ENCODE results near the gene PADI4. TPM values are rescaled to one million over a fixed set of nuclear protein-coding genes. Genes with fewer than 3 reads are reported as not detected.
"Not testable (repeated sequence)": the region's sequence is repeated elsewhere in the genome, so short reads cannot be mapped to it uniquely, and the experiment has no call there.

Gene PADI4
- total RNA-seq, 1 experiment from 2014 or later: not detected

DNA sequence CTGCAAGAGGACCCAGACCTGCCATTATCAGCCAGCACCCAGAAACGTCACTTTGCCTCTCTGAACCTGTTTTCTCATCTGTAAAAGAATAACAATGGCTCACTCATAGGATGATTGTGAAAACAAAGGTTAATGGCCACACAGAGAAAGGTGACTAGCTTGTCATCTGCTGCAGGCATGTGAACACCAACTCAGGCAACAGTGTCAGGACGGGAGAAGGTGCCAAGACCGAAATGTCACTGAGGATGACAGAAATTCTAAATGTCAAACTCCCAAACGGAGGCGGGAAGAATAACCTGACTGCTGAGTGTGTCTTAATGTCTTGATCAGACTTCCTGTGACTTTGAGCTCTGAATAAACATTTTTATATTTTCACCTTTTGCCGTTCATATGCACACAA, 10.3 kb downstream of the PADI4 start:
- H3K9me3 ChIP-seq (ENCODE audit: control insufficient read depth, insufficient read depth, low read depth, low read length): no peaks in the 10 kb centered on the region
- ATAC-seq (no peak), DNase-seq (ENCODE audit: low read depth, low spot score) (no peak)
- no peak for TF ChIP-seq POLR2AphosphoS5 (IDR thresholded peaks at IDR 0.05; ENCODE audit: low read depth, low read length)
- TF ChIP-seq, protein P1, sequence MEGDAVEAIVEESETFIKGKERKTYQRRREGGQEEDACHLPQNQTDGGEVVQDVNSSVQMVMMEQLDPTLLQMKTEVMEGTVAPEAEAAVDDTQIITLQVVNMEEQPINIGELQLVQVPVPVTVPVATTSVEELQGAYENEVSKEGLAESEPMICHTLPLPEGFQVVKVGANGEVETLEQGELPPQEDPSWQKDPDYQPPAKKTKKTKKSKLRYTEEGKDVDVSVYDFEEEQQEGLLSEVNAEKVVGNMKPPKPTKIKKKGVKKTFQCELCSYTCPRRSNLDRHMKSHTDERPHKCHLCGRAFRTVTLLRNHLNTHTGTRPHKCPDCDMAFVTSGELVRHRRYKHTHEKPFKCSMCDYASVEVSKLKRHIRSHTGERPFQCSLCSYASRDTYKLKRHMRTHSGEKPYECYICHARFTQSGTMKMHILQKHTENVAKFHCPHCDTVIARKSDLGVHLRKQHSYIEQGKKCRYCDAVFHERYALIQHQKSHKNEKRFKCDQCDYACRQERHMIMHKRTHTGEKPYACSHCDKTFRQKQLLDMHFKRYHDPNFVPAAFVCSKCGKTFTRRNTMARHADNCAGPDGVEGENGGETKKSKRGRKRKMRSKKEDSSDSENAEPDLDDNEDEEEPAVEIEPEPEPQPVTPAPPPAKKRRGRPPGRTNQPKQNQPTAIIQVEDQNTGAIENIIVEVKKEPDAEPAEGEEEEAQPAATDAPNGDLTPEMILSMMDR (IDR thresholded peaks at IDR 0.05): no peak
- TF ChIP-seq, protein P2, sequence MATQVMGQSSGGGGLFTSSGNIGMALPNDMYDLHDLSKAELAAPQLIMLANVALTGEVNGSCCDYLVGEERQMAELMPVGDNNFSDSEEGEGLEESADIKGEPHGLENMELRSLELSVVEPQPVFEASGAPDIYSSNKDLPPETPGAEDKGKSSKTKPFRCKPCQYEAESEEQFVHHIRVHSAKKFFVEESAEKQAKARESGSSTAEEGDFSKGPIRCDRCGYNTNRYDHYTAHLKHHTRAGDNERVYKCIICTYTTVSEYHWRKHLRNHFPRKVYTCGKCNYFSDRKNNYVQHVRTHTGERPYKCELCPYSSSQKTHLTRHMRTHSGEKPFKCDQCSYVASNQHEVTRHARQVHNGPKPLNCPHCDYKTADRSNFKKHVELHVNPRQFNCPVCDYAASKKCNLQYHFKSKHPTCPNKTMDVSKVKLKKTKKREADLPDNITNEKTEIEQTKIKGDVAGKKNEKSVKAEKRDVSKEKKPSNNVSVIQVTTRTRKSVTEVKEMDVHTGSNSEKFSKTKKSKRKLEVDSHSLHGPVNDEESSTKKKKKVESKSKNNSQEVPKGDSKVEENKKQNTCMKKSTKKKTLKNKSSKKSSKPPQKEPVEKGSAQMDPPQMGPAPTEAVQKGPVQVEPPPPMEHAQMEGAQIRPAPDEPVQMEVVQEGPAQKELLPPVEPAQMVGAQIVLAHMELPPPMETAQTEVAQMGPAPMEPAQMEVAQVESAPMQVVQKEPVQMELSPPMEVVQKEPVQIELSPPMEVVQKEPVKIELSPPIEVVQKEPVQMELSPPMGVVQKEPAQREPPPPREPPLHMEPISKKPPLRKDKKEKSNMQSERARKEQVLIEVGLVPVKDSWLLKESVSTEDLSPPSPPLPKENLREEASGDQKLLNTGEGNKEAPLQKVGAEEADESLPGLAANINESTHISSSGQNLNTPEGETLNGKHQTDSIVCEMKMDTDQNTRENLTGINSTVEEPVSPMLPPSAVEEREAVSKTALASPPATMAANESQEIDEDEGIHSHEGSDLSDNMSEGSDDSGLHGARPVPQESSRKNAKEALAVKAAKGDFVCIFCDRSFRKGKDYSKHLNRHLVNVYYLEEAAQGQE (IDR thresholded peaks at IDR 0.05; ENCODE audit: insufficient read depth in 1 of 2, low read depth in 2 of 2, low read length in 1 of 2): no peak
- no peak for TF ChIP-seq SIN3A (IDR thresholded peaks at IDR 0.05; ENCODE audit: borderline replicate concordance, insufficient read depth, low read depth, low read length)
- no peak for TF ChIP-seq TCF7L2 (IDR thresholded peaks at IDR 0.05; ENCODE audit: low read depth, low read length)
- ChIA-PET CTCF (no interaction called here), POLR2A (no interaction called here)
- in situ Hi-C loops (cut with HindIII; ENCODE audit: low pct_unique_long_range_greater_than_20kb, low sequenced_read_pairs): no loop called here
- no peaks in the 10 kb centered on the region for H3K27me3 ChIP-seq (ENCODE audit: control insufficient read depth, insufficient read depth, low read length)
- no peak overlapping the region for H3K27ac ChIP-seq (ENCODE audit: low read length)
- H3K4me1 ChIP-seq (ENCODE audit: control insufficient read depth, insufficient read depth, low read length): no peaks in the 10 kb centered on the region
- BruUV-seq (replicated peaks): no TSS peak
- no peaks in the 10 kb centered on the region for H3K36me3 ChIP-seq (ENCODE audit: control insufficient read depth, insufficient read depth, low read length)
- no peak overlapping the region for H3K4me3 ChIP-seq (ENCODE audit: low read depth in 2 of 2, low read length in 2 of 2)
- intact Hi-C loops (cut with micrococcal nuclease; ENCODE audit: unreplicated experiment): no loop called here

DNA sequence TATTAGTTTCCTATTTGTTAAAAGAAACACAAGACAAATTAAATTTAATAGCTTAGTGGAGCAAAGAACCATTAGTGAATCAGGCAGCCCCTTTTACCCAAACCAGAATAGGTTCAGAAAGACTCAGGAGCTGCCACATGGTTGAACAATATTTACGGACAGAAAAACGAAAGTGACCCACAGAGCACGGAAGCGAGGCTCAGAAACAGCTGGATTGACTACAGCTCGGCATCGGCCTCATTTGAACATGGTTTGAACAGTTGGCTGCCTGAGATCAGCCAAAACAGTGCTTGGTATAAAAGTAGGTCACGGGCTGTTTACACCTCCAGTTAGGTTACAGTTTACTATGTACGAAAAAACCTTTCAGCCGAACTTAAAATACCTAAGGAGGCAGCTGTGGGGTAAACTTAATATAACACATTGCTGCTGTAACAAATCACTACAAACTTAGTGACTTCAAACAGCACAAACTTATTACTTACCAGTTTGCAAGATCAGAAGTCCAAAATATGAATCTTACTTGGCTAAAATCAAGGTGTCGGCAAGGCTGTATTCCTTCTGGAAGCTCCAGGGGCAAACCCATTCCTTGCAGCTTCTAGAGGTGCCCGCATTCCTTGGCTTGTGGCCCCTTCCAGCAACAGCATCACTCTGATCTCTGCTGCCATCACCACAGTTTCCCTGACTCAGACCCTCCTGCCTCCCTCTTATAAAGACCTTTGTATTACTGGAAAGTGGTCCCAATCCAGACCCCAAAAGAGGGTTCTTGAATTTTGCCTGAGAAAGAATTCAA, 11.8 kb downstream of the PADI4 start:
- intact Hi-C loops (cut with micrococcal nuclease; ENCODE audit: unreplicated experiment) (no loop called here), in situ Hi-C loops (cut with HindIII; ENCODE audit: low pct_unique_long_range_greater_than_20kb, low sequenced_read_pairs) (no loop called here)
- Histone ChIP-seq H3K36me3 (ENCODE audit: control insufficient read depth, insufficient read depth, low read length) (no peaks in the 10 kb centered on the region), H3K9me3 (ENCODE audit: control insufficient read depth, insufficient read depth, low read depth, low read length) (no peaks in the 10 kb centered on the region), H3K4me3 (ENCODE audit: low read depth in 2 of 2, low read length in 2 of 2) (no peak overlapping the region), H3K4me1 (ENCODE audit: control insufficient read depth, insufficient read depth, low read length) (no peaks in the 10 kb centered on the region), H3K27me3 (ENCODE audit: control insufficient read depth, insufficient read depth, low read length) (no peaks in the 10 kb centered on the region), H3K27ac (ENCODE audit: low read length) (no peak overlapping the region)
- ATAC-seq (no peak), DNase-seq (ENCODE audit: low read depth, low spot score) (no peak)
- no TSS peak for BruUV-seq (replicated peaks)
- ChIA-PET CTCF (no interaction called here), POLR2A (interaction anchor here (0.5 kb wide), 1 partner anchor 39 kb away, joined by 7 read pairs; no protein-coding TSS in a partner anchor)
- no peak for TF ChIP-seq POLR2AphosphoS5 (IDR thresholded peaks at IDR 0.05; ENCODE audit: low read depth, low read length)
- TF ChIP-seq, protein P1 (IDR thresholded peaks at IDR 0.05): no peak
- TF ChIP-seq TCF7L2 (IDR thresholded peaks at IDR 0.05; ENCODE audit: low read depth, low read length): no peak
- TF ChIP-seq, protein P2 (IDR thresholded peaks at IDR 0.05; ENCODE audit: insufficient read depth in 1 of 2, low read depth in 2 of 2, low read length in 1 of 2): no peak
- TF ChIP-seq SIN3A (IDR thresholded peaks at IDR 0.05; ENCODE audit: borderline replicate concordance, insufficient read depth, low read depth, low read length): no peak

DNA sequence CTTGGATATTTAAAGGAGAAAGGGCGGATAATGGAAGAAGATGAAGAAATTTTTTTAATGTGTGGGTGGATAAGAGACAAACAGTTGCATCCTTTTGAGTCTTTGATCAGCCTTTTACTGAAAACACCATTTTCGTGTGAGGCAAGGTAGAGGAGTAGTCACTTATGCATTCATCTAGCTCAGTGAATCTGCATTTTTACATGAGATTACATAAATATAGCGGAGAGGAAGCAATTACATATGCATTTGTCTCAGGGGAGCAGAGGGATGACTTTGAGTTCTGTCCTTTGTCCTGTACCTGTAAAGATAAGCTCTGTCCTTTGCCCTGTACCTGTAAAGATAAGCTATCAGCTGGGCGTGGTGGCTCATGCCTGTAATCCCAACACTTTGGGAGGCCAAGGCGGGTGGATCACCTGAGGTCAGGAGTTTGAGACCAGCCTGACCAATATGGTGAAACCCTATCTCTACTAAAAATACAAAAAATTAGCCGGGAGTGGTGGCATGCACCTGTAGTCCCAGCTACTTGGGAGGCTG, 13.9 kb downstream of the PADI4 start:
- H3K27ac ChIP-seq (ENCODE audit: low read length); DNase-seq (ENCODE audit: low read depth, low spot score); in situ Hi-C loops (cut with HindIII; ENCODE audit: low pct_unique_long_range_greater_than_20kb, low sequenced_read_pairs); H3K9me3 ChIP-seq (ENCODE audit: control insufficient read depth, insufficient read depth, low read depth, low read length); BruUV-seq (replicated peaks); POLR2A ChIA-PET; H3K36me3 ChIP-seq (ENCODE audit: control insufficient read depth, insufficient read depth, low read length); intact Hi-C loops (cut with micrococcal nuclease; ENCODE audit: unreplicated experiment); H3K4me1 ChIP-seq (ENCODE audit: control insufficient read depth, insufficient read depth, low read length); H3K4me3 ChIP-seq (ENCODE audit: low read depth in 2 of 2, low read length in 2 of 2); CTCF ChIA-PET; ATAC-seq; H3K27me3 ChIP-seq (ENCODE audit: control insufficient read depth, insufficient read depth, low read length): not testable (repeated sequence)

Measured in Panc1 (cell line).